ENCODE data around the gene COX6B1.
"Not testable (repeated sequence)": the region's sequence is repeated elsewhere in the genome, so short reads cannot be mapped to it uniquely, and the experiment has no call there.

The COX6B1 gene

DNA sequence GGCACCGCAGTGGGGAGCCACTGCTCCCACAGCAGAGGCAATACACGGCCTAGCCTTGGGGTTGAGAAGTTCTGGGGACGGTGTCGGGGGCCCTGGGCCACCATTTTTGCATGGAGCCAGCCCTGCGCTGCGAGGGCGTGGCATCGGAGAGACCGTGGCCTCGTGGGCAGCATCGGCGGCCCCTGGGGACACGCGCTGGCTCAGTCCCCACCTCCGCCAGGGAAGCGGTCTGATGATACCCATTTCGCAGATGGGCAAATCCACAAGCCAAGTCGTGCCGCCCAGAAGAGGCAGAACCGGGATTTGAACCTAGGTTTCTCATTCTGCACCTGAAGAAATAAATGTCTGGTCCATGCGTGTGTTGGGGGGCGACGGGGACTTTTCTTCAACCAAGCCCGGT lies 17.0 kb downstream of the COX6B1 start:
- DNase-seq (ENCODE audit: low read depth in 2 of 2): no peak

DNA sequence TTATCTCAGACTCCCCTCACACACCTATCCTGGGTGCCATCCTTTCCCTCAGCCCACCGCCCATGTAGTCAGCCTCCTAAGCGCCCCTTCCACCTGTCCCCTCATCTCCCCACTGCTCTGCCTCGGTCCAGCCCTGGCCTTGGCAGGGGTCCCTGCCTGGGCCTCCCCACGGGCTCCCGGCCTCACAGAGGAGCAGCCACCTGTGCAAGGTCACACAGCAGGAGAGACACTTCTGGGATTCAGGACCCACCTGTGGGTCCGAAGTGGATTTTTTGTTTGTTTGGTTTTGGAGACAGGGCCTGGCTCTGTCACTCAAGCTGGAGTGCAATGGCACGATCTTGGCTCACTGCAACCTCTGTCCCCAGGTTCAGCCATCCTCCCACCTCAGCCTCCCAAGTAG lies 17.5 kb downstream of the COX6B1 start:
- no peak for DNase-seq (ENCODE audit: low read depth in 2 of 2)

DNA sequence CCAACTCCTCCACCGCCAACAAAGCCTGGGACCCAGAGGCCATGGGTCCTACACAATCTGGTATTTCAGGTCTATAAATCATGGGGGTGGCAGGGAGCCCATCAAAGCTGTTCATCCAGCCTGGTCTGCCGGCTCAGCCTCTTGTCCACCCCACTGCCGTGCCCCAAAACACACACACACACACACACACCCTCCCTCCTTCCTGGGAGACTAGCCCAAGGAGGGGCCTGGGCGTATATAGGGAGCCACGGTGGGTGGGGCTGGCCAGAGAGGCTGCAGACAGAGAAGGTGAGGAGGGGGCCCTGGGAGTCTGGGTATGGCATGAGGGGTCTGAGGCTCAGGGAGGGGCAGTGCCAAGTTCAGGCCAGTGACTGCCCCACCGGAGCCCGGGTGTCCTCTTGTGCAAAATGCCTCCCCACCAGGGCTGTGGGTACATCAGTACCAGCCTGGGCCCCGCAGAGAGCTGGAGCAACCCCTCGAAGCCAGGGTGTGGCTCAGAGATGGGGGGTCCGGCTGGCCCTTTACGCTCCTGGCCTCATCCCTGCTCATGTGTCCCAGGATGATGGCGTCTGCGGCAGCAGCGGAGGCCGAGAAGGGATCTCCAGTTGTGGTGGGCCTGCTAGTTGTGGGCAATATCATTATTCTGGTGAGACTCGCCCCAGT lies 18.3 kb downstream of the COX6B1 start, which contains the start of gene UPK1A:
Gene UPK1A, plus strand, starts transcription at position 267 of the 663 bp plus-strand sequence. Its CDS starts 296 bp downstream, at position 563.
- DNase-seq (ENCODE audit: low read depth in 2 of 2): no peak

DNA sequence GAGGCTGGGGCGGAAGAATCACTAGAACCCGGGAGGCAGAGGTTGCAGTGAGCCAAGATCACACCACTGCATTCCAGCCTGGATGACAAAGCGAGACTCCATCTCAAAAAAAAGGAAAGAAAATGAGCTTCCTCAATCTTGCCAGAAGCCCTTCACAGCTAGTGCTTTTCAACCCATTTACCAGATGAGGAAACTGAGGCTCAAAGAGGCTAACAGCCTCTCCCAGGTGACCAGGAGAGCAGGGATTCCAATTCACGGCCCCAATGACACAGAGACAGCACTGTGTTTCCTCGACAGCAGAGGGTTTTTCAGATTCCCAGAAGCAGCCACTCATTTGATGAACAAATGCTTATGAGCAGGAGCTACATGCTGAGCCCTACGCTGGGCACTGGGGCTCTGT lies 21.4 kb downstream of the COX6B1 start:
- no peak for DNase-seq (ENCODE audit: low read depth in 2 of 2)

DNA sequence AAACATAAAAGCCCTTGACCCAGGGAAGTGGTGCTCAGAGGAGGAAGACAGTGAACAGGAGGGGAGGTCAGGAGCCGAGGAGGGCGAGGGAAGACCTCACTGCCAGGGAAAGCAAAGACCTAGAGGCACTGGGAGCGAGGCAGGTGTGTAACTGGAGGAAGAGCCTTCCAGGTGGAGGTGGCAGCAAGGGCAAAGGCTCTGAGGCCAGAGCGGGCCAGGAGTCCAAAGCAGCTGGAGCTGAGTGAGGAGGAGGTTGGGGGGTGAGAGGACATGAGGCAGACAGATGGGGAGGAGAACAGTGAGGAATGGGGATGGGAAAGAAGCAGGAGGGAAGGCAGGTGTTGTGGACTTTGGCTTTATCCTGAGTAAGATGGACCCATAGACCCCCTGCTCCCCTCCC lies 21.9 kb downstream of the COX6B1 start:
- no peak for DNase-seq (ENCODE audit: low read depth in 2 of 2)

DNA sequence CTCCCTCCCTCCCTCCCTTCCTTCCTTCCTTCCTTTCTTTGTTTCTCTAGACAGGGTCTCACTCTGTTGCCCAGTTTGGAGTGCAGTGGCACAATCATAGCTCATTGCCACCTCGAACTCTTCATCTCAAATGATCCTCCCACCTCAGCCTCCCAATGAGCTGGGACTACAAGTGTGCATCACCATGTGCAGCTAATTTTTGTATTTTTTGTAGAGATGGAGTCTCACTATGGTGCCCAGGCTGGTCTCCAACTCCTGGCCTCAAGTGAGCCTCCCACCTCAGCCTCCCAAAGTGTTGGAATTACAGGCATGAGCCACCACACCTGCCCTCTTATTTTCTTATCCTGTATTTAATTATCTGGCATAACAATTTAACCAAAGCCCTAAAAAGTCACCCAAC lies 22.6 kb downstream of the COX6B1 start:
- no peak for DNase-seq (ENCODE audit: low read depth in 2 of 2)

GRCh38 chr19:35671818-35672217 lies 23.7 kb downstream of the COX6B1 start:
- DNase-seq (ENCODE audit: low read depth in 2 of 2): no peak

DNA sequence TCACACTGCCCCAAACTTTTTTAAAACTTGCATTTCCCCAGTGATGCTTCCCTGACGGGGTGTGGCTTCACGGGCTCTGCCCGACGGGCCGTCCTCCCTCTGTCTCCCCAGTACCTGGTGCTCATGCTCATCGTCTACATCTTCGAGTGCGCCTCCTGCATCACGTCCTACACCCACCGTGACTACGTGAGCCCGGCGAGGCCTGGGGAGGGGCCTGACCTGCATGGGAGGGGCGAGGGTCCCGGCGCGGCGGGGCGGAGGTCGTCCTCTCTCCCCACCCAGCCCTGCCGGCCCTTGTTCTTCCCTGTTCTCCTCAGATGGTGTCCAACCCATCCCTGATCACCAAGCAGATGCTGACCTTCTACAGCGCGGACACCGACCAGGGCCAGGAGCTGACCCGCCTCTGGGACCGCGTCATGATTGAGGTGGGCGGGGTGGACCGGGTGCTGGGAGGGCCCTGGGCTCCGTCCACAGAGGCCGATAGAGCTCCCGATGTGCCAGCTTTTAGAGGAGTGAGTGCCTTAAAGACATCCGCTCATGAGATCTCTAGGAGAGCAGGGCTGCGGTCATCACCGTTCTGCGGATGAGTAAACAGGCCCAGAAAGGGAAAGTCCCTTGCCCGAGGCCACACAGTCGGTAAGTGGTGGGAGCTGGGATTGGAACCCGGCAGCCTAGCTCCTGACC lies 25.1 kb downstream of the COX6B1 start:
- no peak for DNase-seq (ENCODE audit: low read depth in 2 of 2)

GRCh38 chr19:35675589-35676140 lies 27.5 kb downstream of the COX6B1 start:
- no peak for DNase-seq (ENCODE audit: low read depth in 2 of 2)

DNA sequence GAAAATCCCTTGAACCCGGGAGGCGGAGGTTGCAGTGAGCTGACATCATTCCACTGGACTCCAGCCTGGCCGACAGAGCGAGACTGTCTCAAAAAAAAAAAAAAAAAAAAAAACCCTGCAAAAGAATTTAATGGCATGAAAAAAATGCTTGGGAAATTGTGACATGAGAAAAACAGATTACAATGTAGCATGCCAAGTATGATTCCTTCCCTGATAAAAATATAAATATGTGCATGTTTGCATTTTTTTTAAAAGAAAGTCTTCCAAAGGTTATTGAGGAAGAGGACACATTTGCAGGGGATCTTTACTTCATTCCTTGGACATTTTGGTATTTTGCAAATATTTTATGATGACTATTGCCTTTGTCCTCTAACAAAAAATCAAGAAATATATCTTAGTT lies 41.7 kb downstream of the COX6B1 start:
- no peak for DNase-seq (ENCODE audit: low read depth in 2 of 2)

- not testable (repeated sequence) for DNase-seq (ENCODE audit: low read depth in 2 of 2)
These were observed 43.0 kb downstream of the COX6B1 start for GRCh38 chr19:35691106-35691505.

DNA sequence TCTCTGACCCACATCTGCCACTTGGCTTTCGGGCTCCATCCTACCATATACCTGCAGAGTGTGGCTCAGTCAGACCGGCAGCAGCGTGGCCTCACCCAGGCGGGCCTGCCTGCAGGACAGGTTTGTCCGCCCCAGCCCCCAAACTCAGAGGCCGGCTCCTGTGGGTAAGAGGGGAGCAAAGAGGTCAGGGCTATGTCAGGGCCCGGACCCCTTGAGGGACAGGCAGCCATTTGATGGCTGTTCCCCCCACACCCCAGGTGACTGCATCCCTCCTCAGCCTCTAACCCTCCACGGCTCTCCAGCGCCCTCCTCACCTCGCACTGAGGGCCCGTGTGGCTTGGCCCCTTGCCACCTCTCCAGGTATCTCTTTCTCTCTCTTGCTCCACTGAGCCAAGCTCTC lies 43.9 kb downstream of the COX6B1 start:
- no peak for DNase-seq (ENCODE audit: low read depth in 2 of 2)

- DNase-seq (ENCODE audit: low read depth in 2 of 2): no peak
These were observed 45.3 kb downstream of the COX6B1 start for GRCh38 chr19:35693422-35693821.

DNA sequence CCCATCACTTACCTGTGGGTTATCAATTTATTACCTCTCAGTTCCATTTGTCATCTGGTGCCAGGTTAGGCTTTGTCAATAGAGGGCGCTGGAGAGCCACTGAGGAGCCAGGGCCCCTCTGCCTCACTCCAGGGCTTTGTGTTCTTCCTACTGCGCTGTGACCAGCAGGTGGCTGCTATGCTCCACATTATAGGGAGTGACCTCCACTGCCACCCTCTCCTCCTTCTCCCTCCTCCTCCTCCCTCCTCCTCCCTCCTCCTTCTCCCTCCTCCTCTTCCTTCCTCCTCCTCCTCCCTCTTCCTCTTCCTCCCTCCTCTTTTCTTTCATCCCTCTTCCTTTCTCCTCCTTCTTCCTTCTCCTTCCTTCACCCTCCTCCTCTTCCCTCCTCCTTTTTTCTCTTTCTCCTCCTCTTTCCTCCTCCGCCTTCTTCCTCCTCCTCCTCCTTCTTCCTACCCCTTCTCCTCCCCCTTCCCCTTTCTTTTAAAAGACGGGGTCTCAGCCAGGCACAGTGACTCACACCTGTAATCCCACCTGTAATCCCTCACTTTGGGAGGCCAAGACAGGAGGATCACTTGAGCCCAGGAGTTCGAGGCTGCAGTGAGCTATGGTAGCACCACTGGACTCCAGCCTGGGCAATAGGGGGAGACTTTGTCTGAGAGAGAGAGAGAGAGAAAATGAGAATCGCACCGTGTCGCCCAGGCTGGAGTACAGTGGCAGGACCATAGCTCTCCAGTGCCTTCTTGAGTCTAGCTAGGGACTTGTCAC lies 45.9 kb downstream of the COX6B1 start:
- peak; percentile 80 to 81 for DNase-seq (ENCODE audit: low read depth in 2 of 2)

GRCh38 chr19:35695895-35696422 lies 47.8 kb downstream of the COX6B1 start:
- DNase-seq (ENCODE audit: low read depth in 2 of 2): no peak

DNA sequence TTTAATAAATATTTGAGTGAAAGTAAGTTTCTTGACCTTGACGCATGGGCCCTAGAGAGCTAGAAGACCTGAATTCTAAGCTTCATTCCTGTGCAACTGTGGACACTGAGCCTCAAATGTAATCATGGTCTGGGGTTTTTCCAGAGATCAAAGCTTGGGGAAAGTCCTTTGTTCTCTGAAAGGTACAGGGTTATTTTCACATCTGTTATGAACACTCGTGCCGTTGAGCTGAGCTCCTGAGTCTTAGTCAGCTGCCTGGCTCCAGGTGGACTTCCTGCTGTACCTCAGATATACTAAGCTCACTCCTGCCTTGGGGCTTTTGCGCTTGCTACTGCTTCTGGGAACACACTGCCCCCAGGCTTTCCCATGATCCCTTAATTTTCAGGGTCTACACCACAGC lies 48.7 kb downstream of the COX6B1 start:
- no peak for DNase-seq (ENCODE audit: low read depth in 2 of 2)

- DNase-seq (ENCODE audit: low read depth in 2 of 2): peak; percentile 77 to 80
These were observed 54.3 kb downstream of the COX6B1 start for GRCh38 chr19:35702223-35703012.

- DNase-seq (ENCODE audit: low read depth in 2 of 2): no peak
These were observed 55.2 kb downstream of the COX6B1 start for GRCh38 chr19:35703343-35703742.

DNA sequence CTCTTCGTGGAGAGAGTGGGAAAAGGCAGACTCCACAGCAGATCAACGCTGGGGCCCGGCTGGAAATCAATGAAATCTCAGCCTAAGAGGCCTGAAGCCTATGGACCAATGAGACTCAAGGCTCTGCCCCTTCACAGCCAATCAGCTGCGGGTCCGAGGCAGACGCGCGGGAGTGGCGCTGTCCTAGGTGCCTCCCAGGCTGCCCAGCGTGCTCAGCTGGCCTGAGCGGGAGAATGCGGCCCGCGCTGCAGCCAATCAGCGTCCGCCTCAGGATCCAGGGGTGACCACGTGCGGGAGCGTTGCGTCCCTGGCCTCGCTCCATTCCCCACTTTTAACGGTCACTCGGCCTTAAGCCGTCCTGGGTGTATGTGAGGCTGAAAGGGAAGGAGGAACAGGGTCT lies 56.1 kb downstream of the COX6B1 start, which contains the start of gene ZBTB32:
Gene ZBTB32, plus strand, starts transcription at position 341 of the 400 bp plus-strand sequence. CDS start 10,069 bp downstream, outside the sequence.
- DNase-seq (ENCODE audit: low read depth in 2 of 2): no peak

All from stimulated activated CD8-positive, alpha-beta memory T cell treated with anti-CD3 and anti-CD28 coated beads, Interleukin-7, amount 100 ng/mL, for 1 hour (primary cell).